GM19351 (cell line): ENCODE results near the gene RBM20.

ENCODE experiments used
- ATAC-seq: cut with Tn5 transposase; IDR thresholded peaks from one replicate; pipeline ENCODE4 v1.9.1; 2021; ENCODE audit warnings: mild to moderate bottlenecking, moderate library complexity; ENCODE audit not compliant: unreplicated experiment

RBM20 gene

GRCh38 chr10:110885932-110886674, 242.0 kb downstream of the RBM20 start:
- no peak for ATAC-seq

DNA sequence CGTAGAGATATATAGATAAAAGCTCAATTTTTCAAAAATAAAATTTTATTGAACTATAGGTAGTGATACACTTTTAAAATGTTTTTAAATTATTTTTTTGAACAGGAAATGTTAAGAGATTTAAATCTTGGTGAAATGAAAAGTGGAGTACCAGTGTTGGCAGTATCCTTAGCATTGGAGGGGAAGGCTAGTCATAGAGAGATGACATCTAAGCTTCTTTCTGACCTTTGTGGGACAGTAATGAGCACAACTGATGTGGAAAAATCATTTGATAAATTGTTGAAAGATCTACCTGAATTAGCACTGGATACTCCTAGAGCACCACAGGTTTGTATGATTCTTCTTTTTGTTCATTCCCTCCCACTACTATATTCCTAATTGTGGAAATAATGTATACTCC, 243.4 kb downstream of the RBM20 start:
- no peak for ATAC-seq
